Ecto neural progenitor cell (in vitro differentiated cells): Measurements from ENCODE around the gene PATJ.
"Not testable (repeated sequence)": the region's sequence is repeated elsewhere in the genome, so short reads cannot be mapped to it uniquely, and the experiment has no call there.

ENCODE experiments used
- DNase-seq: peaks from one replicate; pipeline ENCODE4 v3.0.0-alpha.2; 2018; ENCODE audit warnings: low spot score

Gene PATJ

GRCh38 chr1:62213075-62213914 lies 471.0 kb downstream of the PATJ start:
- no peak for DNase-seq

- DNase-seq = peak; percentile 0
Observed at GRCh38 chr1:62218604-62219003, 476.3 kb downstream of the PATJ start.

DNA sequence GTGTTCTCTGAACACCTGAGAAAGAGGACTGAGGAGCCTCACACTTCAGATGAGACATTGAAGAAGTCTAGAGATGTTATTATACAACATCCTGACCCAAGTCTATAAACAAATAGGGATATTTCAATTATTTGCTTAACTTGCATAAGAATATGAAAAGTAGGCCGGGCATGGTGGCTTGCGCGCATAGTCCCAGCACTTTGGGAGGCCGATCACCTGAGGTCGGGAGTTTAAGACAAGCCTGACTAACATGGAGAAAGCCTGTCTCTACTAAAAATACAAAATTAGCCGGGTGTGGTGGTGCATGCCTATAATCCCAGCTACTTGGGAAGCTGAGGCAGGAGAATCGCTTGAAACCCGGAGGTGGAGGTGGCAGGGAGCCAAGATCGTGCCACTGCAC lies 478.2 kb downstream of the PATJ start:
- DNase-seq = not testable (repeated sequence)

DNA sequence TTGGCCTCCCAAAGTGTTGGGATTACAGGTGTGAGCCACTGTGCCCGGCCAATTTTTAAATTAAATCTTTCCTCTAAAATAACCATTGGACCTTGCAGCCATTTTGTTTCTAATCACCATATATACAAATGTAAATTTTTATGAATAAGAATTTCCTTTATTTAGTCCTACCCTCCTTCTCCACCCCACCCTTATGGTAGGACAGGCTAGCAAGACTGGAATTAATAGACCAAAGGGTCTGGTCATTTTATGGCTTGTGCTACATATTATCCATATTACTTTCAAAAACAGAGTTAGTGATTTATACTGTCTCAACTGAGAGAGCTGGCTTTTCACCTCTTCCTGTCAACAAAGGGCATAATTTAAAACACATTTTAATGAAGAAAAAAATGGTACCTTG lies 478.9 kb downstream of the PATJ start:
- DNase-seq = no peak

DNA sequence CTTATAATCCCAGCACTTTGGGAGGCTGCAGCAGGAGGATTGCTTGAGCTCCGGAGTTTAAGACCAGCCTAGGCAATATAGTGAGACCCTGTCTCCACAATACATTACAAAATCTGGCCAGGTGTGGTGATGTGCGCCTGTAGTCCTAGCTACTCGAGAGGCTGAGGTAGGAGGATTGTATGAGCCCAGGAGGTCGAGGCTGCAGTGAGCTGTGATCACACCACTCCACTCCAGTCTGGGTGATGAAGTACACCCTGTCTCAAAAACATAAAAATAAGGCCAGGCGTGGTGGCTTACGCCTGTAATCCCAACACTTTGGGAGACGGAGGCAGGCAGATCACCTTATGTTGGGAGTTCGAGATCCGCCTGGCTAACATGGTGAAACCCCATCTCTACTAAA lies 480.0 kb downstream of the PATJ start:
- DNase-seq = no peak

DNA sequence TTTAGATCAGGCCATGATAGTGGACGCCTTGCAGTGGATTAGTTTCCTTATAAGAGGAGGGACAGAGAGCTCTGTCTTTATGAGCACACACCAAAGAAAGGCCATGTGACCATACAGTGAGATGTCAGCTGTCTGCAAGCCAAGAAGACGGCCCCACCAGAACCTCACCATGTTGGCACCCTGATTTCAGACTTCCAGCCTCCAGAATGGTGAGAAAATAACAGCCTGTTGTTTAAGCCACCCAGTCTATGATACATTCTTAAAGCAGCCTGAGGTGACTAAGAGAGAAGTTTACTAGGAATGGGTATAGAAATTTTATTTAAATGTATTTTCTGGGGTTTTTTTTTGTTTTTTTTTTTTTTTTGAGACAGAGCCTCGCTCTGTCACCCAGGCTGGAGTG lies 481.9 kb downstream of the PATJ start:
- DNase-seq = no peak

DNA sequence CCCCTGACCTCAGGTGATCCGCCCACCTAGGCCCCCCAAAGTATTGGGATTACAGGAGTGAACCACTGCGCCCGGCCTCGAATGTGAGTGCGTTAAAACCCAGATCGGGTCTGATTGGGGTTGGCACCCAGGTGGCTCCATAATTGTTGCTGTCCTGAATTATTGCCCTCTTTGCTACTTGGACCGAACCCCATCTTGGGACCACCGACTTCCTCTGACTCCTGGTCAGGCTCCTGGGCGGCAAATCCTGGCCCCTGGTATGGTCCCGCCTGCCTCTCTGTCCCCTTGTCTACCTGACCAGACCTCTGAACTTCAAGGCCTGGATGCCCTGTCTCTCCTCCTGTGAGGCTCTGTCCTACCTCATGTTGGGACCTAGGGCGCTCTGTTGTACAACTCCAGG lies 485.2 kb downstream of the PATJ start:
- no peak for DNase-seq
